ENCODE data around the gene PTOV1.

DNA sequence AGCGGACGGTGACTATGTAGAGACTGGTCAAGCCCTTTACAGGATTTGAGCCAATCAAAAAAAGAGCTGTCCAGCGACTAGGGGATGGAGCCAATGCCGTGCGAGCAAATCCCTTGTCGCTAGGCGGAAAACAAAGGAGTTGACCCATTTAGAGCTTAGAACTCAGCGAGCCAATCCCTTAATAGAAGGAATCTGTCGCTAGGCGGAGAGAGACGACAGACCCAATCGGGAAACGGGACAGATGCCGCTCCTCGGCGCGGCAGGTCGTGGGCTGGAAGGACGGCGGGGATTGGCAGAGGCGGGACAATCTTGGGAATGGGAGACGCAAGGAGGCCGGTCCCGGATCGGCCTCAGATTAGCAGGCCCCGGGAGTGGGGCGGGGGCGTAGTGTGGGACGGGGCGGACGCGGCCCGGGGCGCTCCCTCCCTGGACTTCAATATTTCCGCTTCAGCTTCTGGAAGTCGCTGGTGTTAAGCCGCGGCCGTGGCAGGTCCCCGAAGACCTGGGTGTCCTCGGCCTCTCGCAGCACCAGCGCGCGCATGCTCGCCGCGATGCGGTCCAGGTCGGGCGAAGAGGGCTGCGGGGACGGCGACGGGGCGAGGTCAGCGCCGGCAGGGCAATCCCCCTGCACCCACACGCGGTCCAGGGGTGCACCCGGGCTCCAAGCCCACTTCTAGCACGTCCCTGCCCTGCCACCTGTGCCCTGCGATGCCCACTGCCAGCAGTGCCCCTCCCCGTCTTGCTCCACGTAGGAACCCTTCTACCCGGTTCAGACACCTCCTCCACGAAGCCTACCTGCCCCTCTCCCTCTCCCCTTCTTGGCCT lies 18.7 kb downstream of the PTOV1 start:
- TF ChIP-seq, protein P1, sequence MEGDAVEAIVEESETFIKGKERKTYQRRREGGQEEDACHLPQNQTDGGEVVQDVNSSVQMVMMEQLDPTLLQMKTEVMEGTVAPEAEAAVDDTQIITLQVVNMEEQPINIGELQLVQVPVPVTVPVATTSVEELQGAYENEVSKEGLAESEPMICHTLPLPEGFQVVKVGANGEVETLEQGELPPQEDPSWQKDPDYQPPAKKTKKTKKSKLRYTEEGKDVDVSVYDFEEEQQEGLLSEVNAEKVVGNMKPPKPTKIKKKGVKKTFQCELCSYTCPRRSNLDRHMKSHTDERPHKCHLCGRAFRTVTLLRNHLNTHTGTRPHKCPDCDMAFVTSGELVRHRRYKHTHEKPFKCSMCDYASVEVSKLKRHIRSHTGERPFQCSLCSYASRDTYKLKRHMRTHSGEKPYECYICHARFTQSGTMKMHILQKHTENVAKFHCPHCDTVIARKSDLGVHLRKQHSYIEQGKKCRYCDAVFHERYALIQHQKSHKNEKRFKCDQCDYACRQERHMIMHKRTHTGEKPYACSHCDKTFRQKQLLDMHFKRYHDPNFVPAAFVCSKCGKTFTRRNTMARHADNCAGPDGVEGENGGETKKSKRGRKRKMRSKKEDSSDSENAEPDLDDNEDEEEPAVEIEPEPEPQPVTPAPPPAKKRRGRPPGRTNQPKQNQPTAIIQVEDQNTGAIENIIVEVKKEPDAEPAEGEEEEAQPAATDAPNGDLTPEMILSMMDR (IDR thresholded peaks at IDR 0.05) = peak in 3 of 4 experiments; percentile 11 to 44 (median 13)
- TF ChIP-seq POLR2A (IDR thresholded peaks at IDR 0.05) = peak; percentile 79 to 85
